HG03442 (cell line): Measurements from ENCODE around the gene URB1.
A peak's percentile ranks its signal among the peaks of the same experiment; 100 is the strongest.
"Not testable (repeated sequence)": the region's sequence is repeated elsewhere in the genome, so short reads cannot be mapped to it uniquely, and the experiment has no call there.

ENCODE experiments used
- ATAC-seq: cut with Tn5 transposase; IDR thresholded peaks from one replicate; pipeline ENCODE4 v1.9.1; 2021; ENCODE audit warnings: mild to moderate bottlenecking, moderate library complexity; ENCODE audit not compliant: unreplicated experiment

The URB1 gene

GRCh38 chr21:32298148-32298559 is 94.7 kb downstream of the URB1 start:
- no peak for ATAC-seq

DNA sequence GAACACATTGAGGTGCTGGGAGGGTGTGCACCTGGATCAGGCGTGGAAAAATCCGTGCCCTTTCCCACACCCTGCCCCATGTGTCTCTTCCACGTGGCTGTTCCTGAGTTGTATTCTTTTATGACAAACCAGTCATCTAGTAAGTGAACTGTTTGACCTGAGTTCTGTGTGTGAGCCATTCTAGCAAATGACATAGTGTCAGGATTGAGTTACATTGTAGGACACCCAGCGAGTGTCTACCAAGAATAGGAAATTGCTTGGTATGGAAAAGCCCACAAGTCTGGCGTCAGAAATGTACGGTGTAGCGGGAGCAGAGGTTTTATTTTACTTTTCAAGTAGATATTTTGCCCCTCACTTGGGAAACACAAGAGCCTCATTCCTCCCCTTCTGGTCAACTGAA is 95.4 kb downstream of the URB1 start:
- no peak for ATAC-seq

GRCh38 chr21:32285476-32285875 is 107.3 kb downstream of the URB1 start:
- ATAC-seq = no peak

DNA sequence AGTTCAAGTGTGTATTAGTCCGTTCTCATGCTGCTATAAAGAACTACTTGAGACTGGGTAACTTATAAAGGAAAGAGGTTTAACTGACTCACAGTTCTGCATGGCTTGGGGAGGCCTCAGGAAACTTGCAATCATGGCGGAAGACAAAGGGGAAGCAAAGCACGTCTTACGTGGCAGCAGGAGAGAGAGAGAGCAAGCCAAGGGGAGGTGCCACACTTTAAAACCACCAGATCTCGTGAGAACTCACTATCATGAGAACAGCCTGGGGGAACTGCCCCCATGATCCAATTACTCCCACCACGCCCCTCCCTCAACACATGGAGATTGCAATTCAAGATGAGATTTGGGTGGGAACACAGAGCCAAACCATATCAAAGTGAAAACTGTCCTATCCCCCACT is 109.8 kb downstream of the URB1 start:
- no peak for ATAC-seq

DNA sequence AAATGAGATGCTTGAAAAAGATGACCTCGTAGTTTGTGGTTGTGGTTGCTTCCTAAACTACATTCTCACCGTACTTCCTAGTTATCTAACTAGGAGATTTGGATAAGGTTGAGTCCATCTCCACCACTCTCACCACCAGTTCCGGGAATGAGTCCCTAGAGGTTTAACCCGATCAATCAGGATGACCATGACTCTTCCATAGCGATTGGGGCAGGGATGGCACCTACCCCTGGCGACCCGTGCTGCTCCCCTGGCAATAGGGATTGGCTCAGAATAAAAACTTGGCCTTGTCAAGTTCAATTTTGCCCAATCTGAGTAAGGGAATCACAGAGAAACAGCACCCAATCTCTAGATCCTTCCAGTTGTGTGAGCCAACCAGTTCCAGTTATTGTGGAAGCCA is 111.3 kb downstream of the URB1 start:
- ATAC-seq = no peak

- no peak for ATAC-seq
Measured at GRCh38 chr21:32279377-32279680, 113.5 kb downstream of the URB1 start.

DNA sequence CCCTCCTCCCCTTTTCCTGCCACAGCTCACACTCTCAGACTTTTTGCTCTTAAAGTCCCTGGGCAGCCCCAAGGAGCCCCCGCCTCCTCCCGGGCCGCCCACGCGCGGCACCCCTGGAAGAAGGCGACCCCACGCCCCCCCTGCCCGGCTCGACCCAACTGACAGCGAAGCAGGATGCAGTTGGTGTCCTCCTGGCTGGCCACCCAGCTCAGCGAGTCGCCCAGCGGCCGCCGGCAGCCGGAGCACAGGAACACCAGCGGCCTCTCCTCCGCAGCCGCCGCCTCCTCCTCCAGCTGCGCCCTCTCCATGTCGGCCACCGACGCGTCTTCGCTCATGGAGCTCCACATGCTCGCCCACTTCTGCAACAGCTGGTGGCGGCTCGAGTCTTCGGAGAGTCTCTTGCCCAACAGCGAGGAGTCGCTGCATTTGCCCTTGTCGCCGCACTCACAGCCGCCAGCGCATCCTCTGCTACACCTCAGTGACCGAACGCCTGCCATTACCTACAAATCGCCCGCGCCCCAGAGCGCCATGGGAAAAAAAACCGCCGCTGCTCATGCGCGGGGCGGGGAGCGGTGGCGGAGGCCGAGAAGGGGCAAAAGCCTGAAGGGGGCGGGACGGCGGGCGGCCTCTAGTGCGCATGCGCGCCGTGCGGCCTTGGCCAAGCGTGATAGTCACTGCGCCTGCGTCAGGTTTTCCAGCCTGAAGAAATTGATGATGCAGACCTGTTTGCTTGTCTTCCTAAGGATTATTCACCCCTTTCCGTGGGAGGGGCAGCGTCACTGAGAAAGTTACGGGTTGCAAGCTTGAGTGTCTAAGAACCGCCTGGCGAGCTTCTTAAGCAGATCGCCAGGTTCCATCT is 114.1 kb downstream of the URB1 start, which contains the start of gene MIS18A:
Gene MIS18A, minus strand, starts transcription at position 532 of the 859 bp plus-strand sequence. Its CDS starts 35 bp downstream, at position 497.
- ATAC-seq = peak; percentile 95

DNA sequence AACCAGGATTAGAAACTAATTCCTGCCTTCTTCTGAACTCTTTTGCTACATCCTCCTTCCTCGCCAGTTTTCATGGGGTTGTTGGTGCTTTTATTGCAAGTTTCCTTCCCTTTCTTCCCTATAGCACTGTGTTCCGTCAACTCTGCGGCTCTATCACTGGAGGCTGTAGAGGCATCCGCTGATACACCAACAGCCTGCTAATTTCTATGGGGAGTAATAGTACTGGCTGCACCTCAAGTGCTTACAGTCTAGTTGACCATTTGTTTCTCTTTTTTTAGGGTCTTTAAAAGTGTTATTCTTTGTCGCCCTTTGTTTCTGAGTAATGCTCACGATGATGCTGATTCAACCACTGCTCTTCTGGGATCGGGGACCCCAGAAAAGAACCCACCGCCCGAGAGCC is 114.7 kb downstream of the URB1 start:
- ATAC-seq = no peak

DNA sequence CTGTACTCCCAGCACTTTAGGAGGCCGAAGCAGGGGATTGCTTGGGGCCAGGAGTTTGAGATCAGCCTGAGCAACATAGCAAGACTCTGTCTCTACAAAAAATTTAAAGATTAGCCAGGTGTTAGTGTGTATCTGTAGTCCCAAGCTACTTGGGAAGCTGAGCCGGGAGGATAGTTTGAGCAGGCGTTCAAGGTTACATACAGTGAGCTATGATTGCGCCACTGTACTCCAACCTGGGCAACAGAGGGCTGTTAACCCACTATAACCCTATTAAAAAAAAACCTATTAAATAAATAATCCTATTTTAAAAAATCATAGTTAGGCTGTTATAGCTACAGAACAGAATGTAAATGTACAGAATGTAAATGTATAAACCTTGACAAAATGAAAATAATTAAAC is 116.1 kb downstream of the URB1 start:
- ATAC-seq = no peak

- no peak for ATAC-seq
Measured at GRCh38 chr21:32270748-32271147, 122.1 kb downstream of the URB1 start.

- ATAC-seq = not testable (repeated sequence)
Measured at GRCh38 chr21:32265321-32265720, 127.5 kb downstream of the URB1 start.

- ATAC-seq = no peak
Measured at GRCh38 chr21:32261929-32262328, 130.9 kb downstream of the URB1 start.
